Limb (tissue), 2 donors: ENCODE data around the gene GSK3B.

Source experiments
- DNase-seq, 2 donors: peaks; one replicate each; pipeline ENCODE4 v3.0.0-alpha.2; 2016; ENCODE audit errors: extremely low spot score in 2 of 2

GSK3B gene

DNA sequence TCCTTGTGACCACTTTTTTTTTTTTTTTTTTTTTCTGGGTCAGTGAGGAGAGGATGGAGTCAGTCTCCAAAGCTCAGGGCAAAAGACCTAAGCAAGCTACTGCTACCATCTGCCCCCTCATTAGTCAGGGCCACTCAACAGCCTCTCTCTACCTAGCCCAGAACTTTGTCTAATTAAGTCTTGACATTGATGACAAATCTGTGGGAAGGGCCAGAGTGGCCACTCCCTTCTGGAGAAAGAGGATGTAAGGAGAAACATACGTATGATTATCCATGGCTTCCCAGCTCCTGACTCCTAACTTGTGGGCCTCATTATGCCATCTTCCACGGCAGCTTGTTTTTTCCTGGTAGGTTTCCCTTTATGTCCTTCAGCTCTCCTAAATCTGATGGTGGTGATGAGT, 274.4 kb downstream of the GSK3B start:
- no peak for DNase-seq

DNA sequence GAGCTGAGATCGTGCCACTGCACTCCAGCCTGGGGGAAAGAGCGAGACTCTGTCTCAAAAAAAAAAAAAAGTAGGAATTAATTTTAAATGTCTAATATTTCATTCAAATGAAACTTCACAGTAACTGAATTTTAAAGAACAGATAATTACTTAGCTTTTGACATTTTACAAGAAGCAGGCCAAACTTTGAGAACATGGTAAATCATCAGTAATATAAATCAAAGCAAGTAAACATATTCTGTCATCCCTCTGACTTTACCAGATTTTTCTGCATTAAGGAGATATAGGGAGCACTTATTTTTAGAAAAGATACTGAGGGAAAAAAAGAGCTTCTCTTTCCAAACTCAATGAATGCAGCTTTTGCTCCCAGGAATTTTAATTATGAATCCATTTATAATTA, 275.3 kb downstream of the GSK3B start:
- no peak for DNase-seq

DNA sequence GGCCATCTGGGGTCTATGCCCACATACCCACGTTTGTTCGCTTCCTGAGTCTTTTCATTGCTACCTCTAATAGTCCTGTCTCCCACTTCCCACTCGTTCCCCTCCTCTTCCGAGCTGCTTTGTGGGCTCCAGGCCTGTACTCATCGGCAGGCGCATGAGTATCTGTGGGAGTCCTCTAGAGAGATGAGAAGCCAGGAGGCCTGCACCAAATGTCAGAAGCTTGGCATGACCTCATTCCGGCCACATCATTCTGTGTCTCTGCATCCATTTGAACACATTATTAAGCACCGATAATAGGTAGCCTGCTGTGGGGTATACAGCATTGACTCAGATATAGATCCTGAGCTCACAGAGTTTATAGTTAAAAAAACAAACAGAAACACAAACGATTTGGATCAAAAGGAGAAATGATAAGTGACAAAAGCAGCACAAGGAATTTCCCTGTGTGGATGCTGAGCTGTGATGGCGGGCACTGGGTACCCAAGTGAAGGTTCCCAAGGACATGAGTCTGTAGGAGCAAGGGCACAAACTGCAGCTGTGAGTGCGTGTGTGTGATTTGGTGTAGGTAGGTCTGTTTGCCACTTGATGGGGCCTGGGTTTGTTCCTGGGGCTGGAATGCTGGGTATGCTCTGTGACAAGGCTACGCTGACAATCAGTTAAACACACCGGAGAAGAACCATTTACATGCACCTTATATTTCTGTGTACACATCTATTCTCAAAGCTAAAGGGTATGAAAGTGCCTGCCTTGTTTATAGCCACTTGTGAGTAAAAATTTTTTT, 276.5 kb downstream of the GSK3B start:
- DNase-seq, result no peak

DNA sequence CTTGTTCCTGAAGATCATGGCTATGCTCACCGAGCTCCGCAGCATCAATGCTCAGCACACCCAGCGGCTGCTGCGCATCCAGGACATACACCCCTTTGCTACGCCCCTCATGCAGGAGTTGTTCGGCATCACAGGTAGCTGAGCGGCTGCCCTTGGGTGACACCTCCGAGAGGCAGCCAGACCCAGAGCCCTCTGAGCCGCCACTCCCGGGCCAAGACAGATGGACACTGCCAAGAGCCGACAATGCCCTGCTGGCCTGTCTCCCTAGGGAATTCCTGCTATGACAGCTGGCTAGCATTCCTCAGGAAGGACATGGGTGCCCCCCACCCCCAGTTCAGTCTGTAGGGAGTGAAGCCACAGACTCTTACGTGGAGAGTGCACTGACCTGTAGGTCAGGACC, 277.2 kb downstream of the GSK3B start:
- no peak for DNase-seq

- DNase-seq, result no peak
Observed at GRCh38 chr3:119815716-119816115, 278.5 kb downstream of the GSK3B start.

- DNase-seq, result no peak
Observed at GRCh38 chr3:119812491-119813058, 281.7 kb downstream of the GSK3B start.

DNA sequence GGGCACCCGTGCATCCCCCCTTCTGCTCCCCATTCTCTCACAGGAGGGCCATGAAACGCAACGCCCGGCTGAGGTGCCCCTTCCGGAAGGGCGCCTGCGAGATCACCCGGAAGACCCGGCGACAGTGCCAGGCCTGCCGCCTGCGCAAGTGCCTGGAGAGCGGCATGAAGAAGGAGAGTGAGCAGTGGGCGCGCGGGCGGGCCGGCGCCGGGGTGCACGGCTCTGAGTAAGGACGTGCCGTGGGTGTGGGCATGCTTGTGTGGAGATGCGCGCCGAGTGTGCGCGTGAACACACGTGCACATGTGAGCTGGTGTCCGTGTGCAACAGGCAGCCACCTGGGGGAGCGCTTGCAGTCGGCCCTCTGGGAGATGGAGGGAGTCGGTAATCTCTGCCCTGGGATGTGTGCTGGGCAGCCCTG, 284.2 kb downstream of the GSK3B start:
- DNase-seq, result no peak

DNA sequence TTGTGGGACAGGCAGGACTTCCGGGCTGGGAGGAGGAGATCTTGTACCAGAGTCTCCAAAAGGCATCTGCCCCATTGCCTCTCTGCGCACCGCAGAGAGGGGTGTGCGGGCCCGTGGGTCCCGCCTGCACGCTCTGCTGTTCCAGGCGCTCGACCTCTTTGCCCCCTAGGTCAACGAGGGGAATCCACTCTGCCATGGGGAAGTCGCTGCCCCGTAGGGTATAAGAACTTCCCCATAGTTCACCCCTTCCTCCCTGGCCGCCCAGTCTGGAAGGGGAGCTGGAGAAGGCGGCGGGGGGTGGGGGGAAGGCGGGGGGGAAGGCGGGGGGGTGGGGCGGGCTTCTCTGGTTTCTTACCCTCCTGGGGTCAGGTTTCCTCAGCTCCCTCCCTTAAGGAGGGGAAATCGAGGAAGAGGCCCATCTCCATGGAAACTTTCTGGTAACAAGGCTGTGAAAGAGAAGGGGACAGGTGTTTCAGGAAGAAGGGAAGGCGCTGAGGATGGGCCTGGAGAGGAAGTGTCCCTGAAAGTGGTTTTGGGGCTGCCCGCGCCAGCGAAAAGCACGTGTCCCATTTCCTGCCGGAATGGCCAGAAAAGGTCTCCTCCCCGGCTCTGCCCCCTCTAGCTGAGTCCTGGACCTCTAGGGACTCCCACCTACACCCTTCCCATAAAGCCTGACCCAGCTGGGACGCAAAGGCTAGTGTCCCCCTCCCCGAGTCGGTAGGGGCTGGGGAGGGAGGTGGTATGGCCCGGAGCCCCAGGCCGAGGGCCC, 284.8 kb downstream of the GSK3B start:
- no peak for DNase-seq

DNA sequence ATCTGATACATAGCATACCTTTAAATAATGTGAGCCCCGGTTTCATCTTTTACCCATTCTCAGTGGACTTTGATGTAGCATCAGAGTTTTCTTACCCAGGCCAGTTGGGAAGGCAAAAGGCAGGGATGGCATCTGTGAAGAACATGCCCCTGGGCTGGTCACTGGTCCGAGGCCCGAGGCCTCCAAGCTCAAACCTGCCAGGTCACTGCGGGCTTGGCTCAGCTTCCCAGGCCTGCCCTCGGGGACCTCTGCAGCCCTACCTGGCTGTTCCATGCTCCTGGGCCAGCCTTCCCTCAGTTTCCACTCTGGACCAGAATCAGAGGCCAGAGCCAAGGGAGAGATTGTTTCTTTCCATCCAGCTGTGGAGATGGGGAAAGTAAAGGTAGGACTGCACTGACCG, 285.4 kb downstream of the GSK3B start:
- DNase-seq, result no peak

DNA sequence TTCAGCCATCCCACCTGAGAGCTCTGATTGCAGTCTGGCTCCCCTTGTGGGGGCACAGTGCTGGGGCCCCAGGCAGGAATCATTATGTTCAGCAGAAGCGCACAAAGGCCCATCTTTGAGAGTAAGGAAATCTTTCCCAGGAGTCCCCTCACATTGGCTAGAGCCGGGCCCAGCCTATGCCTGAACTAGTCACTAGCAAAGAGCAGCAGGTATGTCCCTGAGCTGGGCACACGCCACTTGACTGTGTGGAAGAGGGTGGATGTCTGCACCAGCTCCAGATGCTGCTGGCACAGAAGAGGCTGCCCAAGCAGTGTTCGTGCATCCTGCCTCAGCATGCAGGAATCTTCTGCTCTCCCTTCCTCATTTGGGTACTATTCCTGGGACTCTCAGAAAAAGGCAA, 286.0 kb downstream of the GSK3B start:
- DNase-seq, result no peak

GRCh38 chr3:119800844-119801243, 293.4 kb downstream of the GSK3B start:
- DNase-seq, result no peak

DNA sequence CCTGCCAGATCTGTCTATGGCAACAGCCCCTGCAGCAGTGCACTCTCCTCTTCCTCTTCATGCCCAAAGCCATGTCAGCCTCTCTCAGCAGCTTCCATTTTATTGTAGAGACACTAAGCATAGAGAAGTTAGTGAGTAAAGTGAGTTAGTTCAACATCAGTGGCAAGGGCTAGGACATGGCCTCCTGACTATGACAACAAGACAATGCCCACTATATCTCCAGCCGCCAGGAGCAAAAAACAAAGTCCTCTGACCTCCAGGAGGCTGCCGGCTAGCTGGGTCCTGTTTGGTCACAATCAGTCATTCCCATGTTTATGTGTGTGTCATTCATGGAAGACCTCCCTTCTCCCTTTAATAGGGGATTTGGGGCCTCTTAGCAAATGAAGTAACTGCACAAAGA, 297.5 kb downstream of the GSK3B start:
- DNase-seq, result no peak

DNA sequence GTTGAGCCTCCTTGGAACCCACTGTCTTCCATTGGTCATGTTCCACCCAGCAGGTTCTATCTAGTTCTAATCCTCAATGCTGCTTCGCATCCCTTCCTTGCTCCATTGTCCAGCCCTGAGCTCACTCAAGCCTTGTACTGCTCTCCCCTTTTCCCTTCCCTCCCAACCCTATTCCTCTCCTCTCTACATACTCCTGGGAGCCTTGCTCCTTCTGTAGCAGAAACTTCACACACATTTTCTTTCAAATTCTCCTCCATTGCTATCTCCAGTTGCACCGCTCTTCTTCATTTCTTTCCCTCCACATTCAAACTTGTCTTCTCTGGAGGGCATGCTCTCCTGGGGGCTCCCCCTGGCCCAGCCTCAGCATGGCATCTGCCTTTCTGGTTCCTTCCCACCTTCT, 297.9 kb downstream of the GSK3B start:
- no peak for DNase-seq

DNA sequence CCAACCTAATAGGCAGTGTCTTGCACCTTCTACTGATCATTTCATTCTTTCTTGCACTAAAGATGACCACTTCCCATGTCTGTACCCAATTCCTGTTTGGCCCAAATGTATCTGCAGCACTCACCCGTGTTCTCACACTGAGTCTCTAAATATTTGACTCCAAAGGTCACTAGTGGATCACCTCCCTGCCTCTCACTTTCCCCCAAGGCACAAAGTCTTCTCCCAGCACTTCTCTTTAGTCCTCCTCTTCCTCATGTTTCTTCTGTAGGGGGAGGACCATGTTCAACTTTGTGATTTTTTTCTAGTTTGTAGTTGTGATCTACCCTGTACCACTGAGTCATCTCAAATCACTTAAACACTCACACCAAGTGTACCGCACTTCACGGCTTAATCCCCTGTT, 298.4 kb downstream of the GSK3B start:
- no peak for DNase-seq

GRCh38 chr3:119794971-119795612, 299.2 kb downstream of the GSK3B start:
- DNase-seq, result no peak

GRCh38 chr3:119794401-119794800, 299.8 kb downstream of the GSK3B start:
- no peak for DNase-seq

GRCh38 chr3:119792270-119792669, 302.0 kb downstream of the GSK3B start:
- DNase-seq, result no peak

DNA sequence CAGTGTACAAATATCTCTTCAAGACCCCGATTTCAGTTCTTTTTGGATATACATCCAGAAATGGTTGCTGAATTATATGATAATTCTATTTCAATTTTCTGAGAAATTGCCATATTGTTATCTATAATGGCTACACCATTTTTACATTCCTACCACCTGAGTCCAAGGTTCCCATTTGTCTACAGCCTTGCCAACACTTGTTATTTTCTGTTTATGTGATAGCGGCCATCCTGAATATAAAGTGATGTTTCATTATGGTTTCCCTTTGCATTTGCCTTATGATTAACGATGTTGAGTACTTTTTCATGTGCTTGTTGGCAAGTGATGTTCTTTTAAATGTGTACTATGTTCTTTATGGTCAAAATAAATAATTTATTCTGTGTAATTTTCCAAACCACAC, 303.9 kb downstream of the GSK3B start:
- no peak for DNase-seq

DNA sequence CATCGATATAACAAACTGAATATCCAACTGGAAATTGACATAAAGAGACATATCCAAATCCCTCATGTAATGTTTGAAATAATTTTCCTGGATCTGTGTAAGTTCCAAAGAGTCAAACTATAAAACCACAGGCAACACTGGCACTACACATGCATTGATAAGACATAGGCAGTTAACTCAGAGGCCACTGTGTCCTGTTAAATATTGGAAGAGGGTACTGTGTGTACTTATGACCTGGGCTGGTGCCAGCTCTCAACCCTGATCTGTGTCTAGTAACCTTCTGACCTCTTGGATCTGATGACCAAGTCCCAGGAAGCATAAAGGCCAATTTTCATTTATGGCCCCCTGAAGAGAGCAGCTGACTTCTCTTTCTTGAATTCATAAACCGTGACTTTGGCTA, 307.8 kb downstream of the GSK3B start:
- DNase-seq, result no peak

DNA sequence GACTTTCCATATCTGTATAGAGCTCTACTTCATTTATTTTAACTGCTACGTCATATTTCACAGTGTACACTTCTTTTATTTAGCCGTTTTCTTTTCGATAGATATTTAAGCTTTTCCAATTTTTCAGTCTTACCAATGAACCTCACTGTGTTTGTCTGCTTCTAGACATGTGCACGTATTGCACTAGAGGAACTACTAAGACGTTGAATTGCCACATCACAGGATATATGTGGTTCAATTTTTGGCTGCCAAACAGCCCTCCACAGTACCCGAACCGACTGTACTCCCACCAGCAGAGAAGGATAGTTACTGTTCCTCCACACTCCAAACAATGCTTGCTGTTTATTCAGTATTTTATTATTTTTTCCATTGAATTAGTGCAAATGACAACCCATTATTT, 310.4 kb downstream of the GSK3B start:
- DNase-seq, result no peak

GRCh38 chr3:119783255-119783654, 311.0 kb downstream of the GSK3B start:
- DNase-seq, result no peak

DNA sequence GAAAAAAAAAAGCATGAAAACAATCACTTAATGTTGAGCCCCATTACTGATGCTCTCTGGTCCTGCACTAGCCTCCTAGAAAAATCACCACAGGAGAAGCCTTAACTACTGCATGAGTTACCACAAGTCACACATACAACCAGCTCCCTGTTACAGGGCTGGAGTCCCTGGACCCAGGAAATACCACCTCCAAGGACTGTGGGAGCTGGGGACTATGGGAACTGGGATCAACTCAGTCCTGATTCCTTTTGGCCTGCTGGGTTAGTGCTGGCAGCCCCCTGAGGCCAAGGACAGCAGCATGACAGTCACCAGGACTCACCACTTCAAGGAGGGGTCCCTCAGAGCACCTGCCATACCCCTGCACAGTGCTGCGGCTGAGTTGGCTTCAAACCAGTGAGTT, 311.8 kb downstream of the GSK3B start:
- no peak for DNase-seq
